GM23338 (cell line): ENCODE results near the gene LRMDA. TPM values are rescaled to one million over a fixed set of nuclear protein-coding genes. Genes with fewer than 3 reads are reported as not detected.

ENCODE experiments used
- ATAC-seq: fragments of 200-7000 bp; cut with Tn5 transposase; 3 replicates; pipeline ENCODE4 v1.9.1; 2020
- DNase-seq: peaks from one replicate; pipeline ENCODE4 v3.0.0-alpha.2; 2015; ENCODE audit warnings: low spot score
- H2AFZ ChIP-seq: fragments of 200-600 bp; sonication (generic); 2 replicates; pipeline ENCODE4 v1.8.0; 2016; ENCODE audit warnings: antibody characterized with exemption, mild to moderate bottlenecking, moderate library complexity
- H3F3A ChIP-seq: fragments of 200-600 bp; sonication (generic); replicated peaks from 2 replicates; pipeline ENCODE4 v1.8.0; 2017; ENCODE audit warnings: antibody characterized with exemption, mixed run types, low read depth
- H3K27ac ChIP-seq: fragments of 200-600 bp; sonication (generic); 2 replicates; pipeline ENCODE4 v1.6.1; 2016; ENCODE audit warnings: low read depth
- H3K27me3 ChIP-seq: fragments of 200-600 bp; sonication (generic); 2 replicates; pipeline ENCODE4 v1.8.0; 2016; ENCODE audit warnings: mild to moderate bottlenecking, mixed run types, moderate library complexity; ENCODE audit not compliant: insufficient read depth
- H3K36me3 ChIP-seq: fragments of 200-600 bp; sonication (generic); 2 replicates; pipeline ENCODE4 v1.8.0; 2016; ENCODE audit warnings: mild to moderate bottlenecking; ENCODE audit not compliant: insufficient read depth
- H3K4me1 ChIP-seq: fragments of 200-600 bp; sonication (generic); 2 replicates; pipeline ENCODE4 v1.8.0; 2016; ENCODE audit warnings: mild to moderate bottlenecking, moderate library complexity; ENCODE audit not compliant: insufficient read depth
- H3K4me2 ChIP-seq: fragments of 200-600 bp; sonication (generic); 2 replicates; pipeline ENCODE4 v1.7.1; 2017; ENCODE audit warnings: mixed run types
- H3K4me3 ChIP-seq: fragments of 200-600 bp; sonication (generic); 2 replicates; pipeline ENCODE4 v1.6.1; 2016; ENCODE audit warnings: mixed run types
- H3K79me2 ChIP-seq: fragments of 200-600 bp; sonication (generic); replicated peaks from 2 replicates; pipeline ENCODE4 v1.8.0; 2017; ENCODE audit warnings: mild to moderate bottlenecking; ENCODE audit not compliant: insufficient read depth
- H3K9me2 ChIP-seq: fragments of 200-600 bp; sonication (generic); 2 replicates; pipeline ENCODE4 v1.8.0; 2017; ENCODE audit not compliant: insufficient read depth
- H4K20me1 ChIP-seq: fragments of 200-600 bp; sonication (generic); replicated peaks from 2 replicates; pipeline ENCODE4 v1.8.0; 2017; ENCODE audit warnings: mild to moderate bottlenecking; ENCODE audit not compliant: insufficient read depth
- H3K27ac Mint-ChIP-seq: 2 replicates; pipeline ENCODE4 v1.8.0; 2020; ENCODE audit warnings: inconsistent platforms, mild to moderate bottlenecking, moderate library complexity, mixed read lengths
- H3K27me3 Mint-ChIP-seq: 3 replicates; pipeline ENCODE4 v1.8.0; 2022; ENCODE audit warnings: low read depth, mild to moderate bottlenecking, moderate library complexity, mixed read lengths, inconsistent platforms; ENCODE audit not compliant: insufficient read depth, poor library complexity
- H3K36me3 Mint-ChIP-seq: 3 replicates; pipeline ENCODE4 v1.8.0; 2021; ENCODE audit warnings: low read depth, mild to moderate bottlenecking, inconsistent platforms, moderate library complexity, mixed read lengths
- H3K4me1 Mint-ChIP-seq: 3 replicates; pipeline ENCODE4 v1.8.0; 2020; ENCODE audit warnings: mild to moderate bottlenecking, inconsistent platforms, mixed read lengths
- H3K4me3 Mint-ChIP-seq: 3 replicates; pipeline ENCODE4 v1.8.0; 2021; ENCODE audit warnings: moderate library complexity, mild to moderate bottlenecking, inconsistent platforms, mixed read lengths
- H3K9me3 Mint-ChIP-seq: 3 replicates; pipeline ENCODE4 v1.8.0; 2020; ENCODE audit warnings: moderate library complexity, mild to moderate bottlenecking, inconsistent platforms, mixed read lengths
- CTCF ChIP-seq, 2 experiments: fragments of 200-600 bp in 1 of 2; sonication (generic) in 1 of 2; conservative IDR thresholded peaks; 2 replicates each; pipeline versions ENCODE4 v1.5.1 to v1.6.1; 2016 to 2017; ENCODE audit warnings: antibody characterized with exemption in 2 of 2, low read depth in 2 of 2, mild to moderate bottlenecking in 2 of 2, moderate library complexity in 1 of 2
- JUNB ChIP-seq: IDR thresholded peaks from one replicate; pipeline ENCODE4 v1.6.1; 2016; ENCODE audit warnings: antibody characterized with exemption; ENCODE audit not compliant: unreplicated experiment
- NANOG ChIP-seq: IDR thresholded peaks from 2 replicates; pipeline ENCODE4 v1.6.1; 2016; ENCODE audit warnings: antibody characterized with exemption, borderline replicate concordance
- POLR2AphosphoS5 ChIP-seq: IDR thresholded peaks from 2 replicates; pipeline ENCODE4 v1.6.1; 2016; ENCODE audit warnings: antibody characterized with exemption, low read depth
- REST ChIP-seq: IDR thresholded peaks from one replicate; pipeline ENCODE4 v1.6.1; 2018; ENCODE audit warnings: antibody characterized with exemption; ENCODE audit not compliant: unreplicated experiment
- STAT1 ChIP-seq: IDR thresholded peaks from one replicate; pipeline ENCODE4 v1.6.1; 2016; ENCODE audit warnings: antibody characterized with exemption; ENCODE audit not compliant: unreplicated experiment
- ZNF114 ChIP-seq: fragments of 250-450 bp; sonication (Bioruptor Pico); IDR thresholded peaks from 2 replicates; pipeline ENCODE4 v1.5.0; 2020; ENCODE audit warnings: mild to moderate bottlenecking, moderate library complexity
- ZNF331 ChIP-seq: fragments of 250-450 bp; sonication (Bioruptor Pico); IDR thresholded peaks from 2 replicates; pipeline ENCODE4 v1.5.0; 2020; ENCODE audit warnings: low read depth, mild to moderate bottlenecking, moderate library complexity
- polyA plus RNA-seq: library from polyadenylated mRNA; unstranded; fragments of >200 nt; fragmentation: Nextera tagmentation; extraction: Ambion mirVana; gene quantifications from 2 replicates; pipeline ENCODE4 v1.2.1, GENCODE V29; 2016
- total RNA-seq: library from RNA; depleted of rRNA; stranded (reverse); fragments of >200 nt; shearing (Covaris generic); gene quantifications from 2 replicates; pipeline ENCODE4 v1.2.3, GENCODE V29; 2014

LRMDA gene
- total and polyA plus RNA-seq, 2 experiments from 2014 or later, result 0.90 to 1.8 TPM

GRCh38 chr10:76315240-76315639 is 883.8 kb downstream of the LRMDA start:
- ATAC-seq (peak; percentile 64), DNase-seq (peak; percentile 36)
- Mint-ChIP-seq H3K9me3 (no peaks in the 10 kb centered on the region), H3K27me3 (peaks cover 2% of the 10 kb centered on the region), H3K4me3 (no peak overlapping the region), H3K27ac (no peak overlapping the region), H3K36me3 (no peaks in the 10 kb centered on the region; the same call in 1 of the 3 replicates), H3K4me1 (peaks cover 7% of the 10 kb centered on the region)
- Histone ChIP-seq H3F3A (no peaks in the 10 kb centered on the region), H3K27ac (no peak overlapping the region), H3K27me3 (no peaks in the 10 kb centered on the region), H4K20me1 (no peaks in the 10 kb centered on the region), H3K4me1 (no peaks in the 10 kb centered on the region), H3K9me2 (no peaks in the 10 kb centered on the region), H2AFZ (no peak overlapping the region; the same call in 1 of the 2 replicates), H3K36me3 (no peaks in the 10 kb centered on the region), H3K4me3 (no peak overlapping the region), H3K79me2 (no peaks in the 10 kb centered on the region), H3K4me2 (no peak overlapping the region)
- TF ChIP-seq NANOG (no peak), POLR2AphosphoS5 (no peak), CTCF (conservative IDR thresholded peaks at IDR 0.05; ENCODE audit: low read depth in 2 of 2) (peak; percentile 53 to 61)

GRCh38 chr10:76316234-76316633 is 884.8 kb downstream of the LRMDA start:
- Histone ChIP-seq H3K27me3 (no peaks in the 10 kb centered on the region), H2AFZ (0 out of 2 replicates have a peak overlapping the region, but pooled peaks have one; percentile 23), H3K79me2 (no peaks in the 10 kb centered on the region), H3K9me2 (no peaks in the 10 kb centered on the region), H3K36me3 (no peaks in the 10 kb centered on the region), H3F3A (no peaks in the 10 kb centered on the region), H3K4me3 (no peak overlapping the region), H3K4me1 (no peaks in the 10 kb centered on the region), H4K20me1 (no peaks in the 10 kb centered on the region), H3K4me2 (no peak overlapping the region), H3K27ac (no peak overlapping the region)
- DNase-seq (no peak), ATAC-seq (no peak)
- TF ChIP-seq ZNF331 (CRISPR knock-in tag) (no peak), STAT1 (no peak), POLR2AphosphoS5 (no peak), JUNB (no peak), ZNF114 (CRISPR knock-in tag) (no peak), REST (no peak)
- Mint-ChIP-seq H3K27me3 (peaks cover 2% of the 10 kb centered on the region), H3K4me1 (peaks cover 5% of the 10 kb centered on the region; the same call in 2 of the 3 replicates), H3K4me3 (no peak overlapping the region), H3K9me3 (no peaks in the 10 kb centered on the region), H3K36me3 (no peaks in the 10 kb centered on the region; the same call in 1 of the 3 replicates), H3K27ac (no peak overlapping the region)
